Embryonic facial prominence (tissue), 1 donor: ENCODE measurements around the gene CSKMT.
"Not testable (repeated sequence)": the region's sequence is repeated elsewhere in the genome, so short reads cannot be mapped to it uniquely, and the experiment has no call there.

ENCODE experiments used
- DNase-seq: peaks from one replicate; pipeline ENCODE4 v3.0.0-alpha.2; 2016; ENCODE audit errors: extremely low spot score

CSKMT gene

GRCh38 chr11:62654297-62654696 is 10.8 kb upstream of the CSKMT start:
- DNase-seq, result no peak

- DNase-seq, result no peak
Measured at GRCh38 chr11:62656796-62657429, 8.2 kb upstream of the CSKMT start.

- DNase-seq, result peak; percentile 19
Measured at GRCh38 chr11:62664405-62665074, 572 bp upstream of the CSKMT start.

- no peak for DNase-seq
Measured at GRCh38 chr11:62665599-62666258, 617 bp downstream of the CSKMT start.

- no peak for DNase-seq
Measured at GRCh38 chr11:62666259-62666926, 1.3 kb downstream of the CSKMT start.

GRCh38 chr11:62667460-62667859 is 2.3 kb downstream of the CSKMT start:
- DNase-seq, result no peak

- DNase-seq, result no peak
Measured at GRCh38 chr11:62669420-62670161, 4.5 kb downstream of the CSKMT start.

GRCh38 chr11:62671236-62671607 is 6.1 kb downstream of the CSKMT start:
- peak; percentile 31 for DNase-seq

GRCh38 chr11:62671608-62672389 is 6.7 kb downstream of the CSKMT start, which contains the start of the genes LBHD1 and UQCC3:
Gene LBHD1 (minus strand): TSS chr11:62672267. CDS start chr11:62670031, 2,236 bp downstream.
Gene UQCC3 (plus strand): TSS chr11:62671673. CDS start chr11:62671746, 73 bp downstream.
- peak; percentile 74 for DNase-seq

- no peak for DNase-seq
Measured at GRCh38 chr11:62673196-62673525, 8.0 kb downstream of the CSKMT start.

GRCh38 chr11:62675415-62675814 is 10.3 kb downstream of the CSKMT start:
- DNase-seq, result not testable (repeated sequence)

GRCh38 chr11:62676698-62677097 is 11.6 kb downstream of the CSKMT start:
- DNase-seq, result no peak

- no peak for DNase-seq
Measured at GRCh38 chr11:62677156-62677555, 12.0 kb downstream of the CSKMT start.

GRCh38 chr11:62677714-62678113 is 12.6 kb downstream of the CSKMT start:
- no peak for DNase-seq

GRCh38 chr11:62678433-62678769 is 13.3 kb downstream of the CSKMT start:
- DNase-seq, result no peak

GRCh38 chr11:62678770-62679696 is 13.9 kb downstream of the CSKMT start, which contains the start of gene UBXN1:
Gene UBXN1 (minus strand): TSS chr11:62679073. CDS start chr11:62678923, 150 bp downstream.
- peak; percentile 86 for DNase-seq

GRCh38 chr11:62680825-62681240 is 15.7 kb downstream of the CSKMT start:
- DNase-seq, result no peak

GRCh38 chr11:62682518-62682917 is 17.4 kb downstream of the CSKMT start:
- no peak for DNase-seq

- DNase-seq, result no peak
Measured at GRCh38 chr11:62687508-62688396, 22.6 kb downstream of the CSKMT start.
